Pericardium fibroblast (primary cell): ENCODE results near the gene NFIX. TPM values are rescaled to one million over a fixed set of nuclear protein-coding genes. Genes with fewer than 3 reads are reported as not detected.

Experiments
- total RNA-seq: library from RNA; depleted of rRNA; stranded (reverse); fragments of >200 nt; gene quantifications from 2 replicates; pipeline ENCODE4 v1.2.3, GENCODE V29; 2015

Gene NFIX
- 60.2 and 89.2 TPM in 2 replicates for total RNA-seq

DNA sequence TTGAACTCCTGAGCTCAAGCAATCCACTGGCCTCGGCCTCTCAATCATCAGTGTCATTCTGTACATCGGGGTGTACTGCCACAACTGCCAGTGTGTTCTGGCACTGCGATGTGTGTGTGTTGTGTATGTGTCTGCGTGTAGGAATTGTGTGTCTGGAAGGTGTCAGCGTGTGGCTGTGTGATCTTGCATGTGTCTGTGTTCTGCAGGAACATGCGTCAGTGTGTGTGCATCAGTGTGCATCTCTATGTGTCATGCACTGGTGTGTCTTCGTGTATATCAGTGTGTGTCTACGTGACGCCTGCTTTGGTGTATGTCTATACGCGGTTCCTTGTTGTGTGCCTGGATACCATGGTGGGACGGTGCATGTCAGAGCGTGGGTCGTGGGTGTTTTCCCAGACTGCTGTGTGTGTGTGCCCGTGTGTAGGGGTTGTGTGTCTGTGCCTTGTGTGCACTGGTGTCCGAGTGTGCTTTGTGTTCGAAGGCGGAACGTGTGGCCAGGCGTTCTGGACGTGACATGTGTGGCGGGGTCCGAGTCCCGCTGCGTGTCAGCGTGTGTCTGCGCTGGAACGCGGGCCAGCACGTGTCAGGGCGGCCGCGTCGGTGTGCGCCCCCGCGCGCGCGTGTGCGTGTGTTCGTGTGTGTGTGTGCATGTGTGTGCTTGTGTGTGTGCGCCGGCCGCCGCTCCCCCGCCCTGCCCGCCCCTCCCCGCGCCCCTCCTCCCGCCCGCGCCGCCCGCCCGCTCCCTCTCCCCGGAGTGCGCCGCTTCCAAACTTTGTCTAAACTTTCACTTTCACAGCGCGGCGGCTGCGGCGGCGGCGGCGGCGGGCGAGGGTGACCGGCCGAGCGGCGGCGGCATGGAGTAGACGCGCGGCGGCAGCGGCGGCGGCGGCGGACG is at the start of gene NFIX:
TSS of gene NFIX (plus strand) at position 775 of the 895 bp plus-strand sequence. CDS start 363 bp downstream, outside the sequence.

DNA sequence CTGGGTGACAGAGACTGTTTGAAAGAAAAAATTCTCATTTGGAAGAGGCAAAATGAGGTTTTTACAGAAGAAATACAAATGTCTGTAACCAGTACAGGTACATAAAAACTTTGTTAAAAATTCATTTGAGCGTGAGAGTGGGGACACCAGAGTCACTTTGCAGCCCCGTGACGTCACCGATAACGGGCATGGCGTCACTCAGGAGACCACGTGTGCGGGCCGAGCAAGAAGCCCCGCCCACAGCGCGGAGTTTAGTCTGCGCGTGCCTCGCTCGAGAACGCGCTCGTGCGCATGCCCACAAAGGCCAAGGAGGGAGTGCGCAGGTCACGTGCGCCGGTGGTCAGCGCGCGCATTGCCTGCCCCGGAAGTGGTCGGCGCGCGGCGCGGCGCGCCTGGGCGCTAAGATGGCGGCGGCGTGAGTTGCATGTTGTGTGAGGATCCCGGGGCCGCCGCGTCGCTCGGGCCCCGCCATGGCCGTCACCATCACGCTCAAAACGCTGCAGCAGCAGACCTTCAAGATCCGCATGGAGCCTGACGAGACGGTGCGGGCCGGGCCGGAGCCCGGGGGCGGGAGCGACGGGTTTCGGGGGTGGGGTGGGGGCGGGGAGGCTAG is 49.7 kb upstream of the NFIX start, which contains the start of gene RAD23A:
TSS of gene RAD23A (plus strand) at position 384 of the 613 bp plus-strand sequence. CDS start at position 471, 87 bp downstream.

DNA sequence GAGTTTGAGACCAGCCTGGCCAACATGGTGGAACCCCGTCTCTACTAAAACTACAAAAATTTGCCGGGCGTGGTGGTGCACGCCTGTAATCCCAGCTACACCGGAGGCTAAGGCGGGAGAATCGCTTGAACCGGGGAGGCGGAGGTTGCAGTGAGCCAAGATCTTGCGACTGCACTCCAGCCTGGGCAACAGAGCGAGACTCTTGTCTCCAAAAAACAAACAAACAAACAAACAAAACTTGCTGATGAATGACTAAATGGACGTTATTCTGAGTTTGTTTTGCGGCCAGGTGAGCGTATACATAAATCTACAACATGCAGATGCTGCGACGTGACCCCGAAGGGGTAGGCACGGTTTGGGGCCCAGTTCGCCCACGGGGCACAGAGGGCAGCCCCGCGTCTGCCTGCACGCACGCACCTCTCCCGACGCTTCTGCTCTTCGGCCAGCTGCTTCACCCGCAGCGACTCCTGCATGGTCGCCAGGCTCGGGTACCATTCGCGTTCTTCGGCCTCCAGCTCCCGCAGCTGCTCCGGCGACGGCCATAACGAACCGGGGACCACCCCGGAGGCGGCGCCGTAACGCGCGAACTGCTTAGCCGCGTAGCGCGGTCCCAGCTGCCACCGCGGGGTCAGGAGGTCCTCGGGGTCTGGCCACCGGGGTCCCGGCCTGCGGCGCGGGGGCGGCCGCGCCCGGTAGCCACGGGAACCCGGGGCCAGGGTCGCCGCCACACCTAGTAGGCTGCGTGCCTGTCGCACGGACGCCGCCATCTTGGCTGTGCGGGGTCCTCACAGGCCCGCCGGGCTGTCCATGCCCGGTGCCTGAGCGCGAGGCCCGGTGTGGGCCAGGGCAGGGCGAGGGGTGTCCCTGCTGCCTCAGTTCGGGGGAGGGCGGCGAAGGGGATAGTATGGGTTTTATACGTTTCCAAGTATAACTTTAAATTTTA is 38.6 kb upstream of the NFIX start, which contains the start of gene GADD45GIP1:
TSS of gene GADD45GIP1 (minus strand) at position 778 of the 943 bp plus-strand sequence. CDS start at position 767, 11 bp downstream.

DNA sequence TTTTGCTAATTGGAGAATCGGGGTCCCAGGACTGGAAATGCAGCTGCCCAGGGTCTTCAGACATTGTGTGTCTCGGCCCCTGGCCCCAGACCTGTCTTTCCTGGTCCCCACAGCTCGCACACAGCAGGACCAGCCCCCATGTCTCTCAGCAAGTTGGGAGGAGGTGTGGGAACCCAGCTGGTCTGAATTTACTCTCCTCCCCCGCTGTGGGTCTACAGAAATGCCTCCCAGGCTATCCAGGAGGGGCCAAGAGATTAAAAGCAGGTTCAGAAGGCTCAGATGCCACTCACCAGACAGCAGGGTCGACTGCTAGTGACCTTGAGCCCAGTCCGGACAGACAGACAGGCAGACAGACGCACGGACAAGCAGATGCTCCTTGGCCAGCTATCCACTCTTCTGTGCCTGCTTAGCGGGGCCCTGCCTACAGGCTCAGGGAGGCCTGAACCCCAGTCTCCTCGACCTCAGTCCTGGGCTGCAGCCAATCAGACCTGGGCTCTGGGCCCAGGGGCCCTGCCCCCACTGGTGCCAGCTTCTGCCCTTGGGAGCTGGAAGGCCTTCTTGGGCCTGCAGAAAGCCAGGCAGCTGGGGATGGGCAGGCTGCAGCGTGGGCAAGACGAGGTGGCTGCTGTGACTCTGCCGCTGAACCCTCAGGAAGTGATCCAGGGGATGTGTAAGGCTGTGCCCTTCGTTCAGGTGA is 25.8 kb upstream of the NFIX start, which contains the start of gene DAND5:
TSS of gene DAND5 (plus strand) at position 285 of the 697 bp plus-strand sequence. CDS start at position 370, 85 bp downstream.

DNA sequence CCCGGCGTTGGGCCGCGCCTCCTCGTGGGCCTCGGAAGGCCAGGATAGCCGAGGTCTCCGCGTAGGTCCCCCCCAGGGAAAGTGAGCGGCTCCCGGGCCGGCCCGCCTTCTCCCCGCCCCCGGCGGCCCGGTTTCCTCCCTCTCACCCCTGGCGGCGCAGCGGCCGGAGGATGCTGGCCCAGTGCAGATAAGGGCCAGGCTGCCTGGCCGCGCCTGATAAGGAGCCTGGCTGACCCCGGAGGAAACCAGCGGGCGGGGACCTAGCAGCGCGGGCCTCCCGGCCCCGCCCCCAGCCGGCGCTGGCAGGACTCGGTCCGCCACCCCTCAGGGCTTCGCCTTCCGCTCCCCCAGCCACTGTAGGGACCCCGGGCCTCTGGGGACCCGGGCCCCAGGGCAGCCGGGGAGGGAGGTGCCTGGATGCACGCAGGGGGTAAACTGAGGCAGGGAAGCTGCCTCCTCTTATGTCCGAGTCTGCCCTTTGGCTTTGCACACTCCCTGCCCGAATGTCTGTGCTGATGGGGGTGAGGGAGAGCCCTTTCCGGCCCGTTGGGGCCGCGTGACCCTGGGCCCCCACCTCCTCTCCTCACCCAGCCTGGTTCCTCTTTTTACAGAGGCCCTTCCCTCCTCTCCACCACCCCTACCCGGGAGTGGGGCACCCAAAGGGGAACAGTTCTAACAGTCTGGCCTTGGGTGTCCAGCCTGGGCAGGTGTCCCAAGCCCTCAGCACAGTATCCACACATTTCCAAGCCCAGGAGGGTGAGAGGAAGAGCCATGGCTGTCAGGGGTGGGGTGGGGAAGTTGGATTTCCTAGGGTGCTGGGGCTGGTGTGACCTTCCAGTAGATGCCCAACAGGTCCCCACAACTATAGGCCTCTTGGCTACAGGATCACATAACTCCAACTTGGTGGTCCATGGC is 107.6 kb downstream of the NFIX start, which contains the start of gene LYL1:
TSS of gene LYL1 (minus strand) at position 193 of the 915 bp plus-strand sequence. CDS start 1,687 bp downstream, outside the sequence.

DNA sequence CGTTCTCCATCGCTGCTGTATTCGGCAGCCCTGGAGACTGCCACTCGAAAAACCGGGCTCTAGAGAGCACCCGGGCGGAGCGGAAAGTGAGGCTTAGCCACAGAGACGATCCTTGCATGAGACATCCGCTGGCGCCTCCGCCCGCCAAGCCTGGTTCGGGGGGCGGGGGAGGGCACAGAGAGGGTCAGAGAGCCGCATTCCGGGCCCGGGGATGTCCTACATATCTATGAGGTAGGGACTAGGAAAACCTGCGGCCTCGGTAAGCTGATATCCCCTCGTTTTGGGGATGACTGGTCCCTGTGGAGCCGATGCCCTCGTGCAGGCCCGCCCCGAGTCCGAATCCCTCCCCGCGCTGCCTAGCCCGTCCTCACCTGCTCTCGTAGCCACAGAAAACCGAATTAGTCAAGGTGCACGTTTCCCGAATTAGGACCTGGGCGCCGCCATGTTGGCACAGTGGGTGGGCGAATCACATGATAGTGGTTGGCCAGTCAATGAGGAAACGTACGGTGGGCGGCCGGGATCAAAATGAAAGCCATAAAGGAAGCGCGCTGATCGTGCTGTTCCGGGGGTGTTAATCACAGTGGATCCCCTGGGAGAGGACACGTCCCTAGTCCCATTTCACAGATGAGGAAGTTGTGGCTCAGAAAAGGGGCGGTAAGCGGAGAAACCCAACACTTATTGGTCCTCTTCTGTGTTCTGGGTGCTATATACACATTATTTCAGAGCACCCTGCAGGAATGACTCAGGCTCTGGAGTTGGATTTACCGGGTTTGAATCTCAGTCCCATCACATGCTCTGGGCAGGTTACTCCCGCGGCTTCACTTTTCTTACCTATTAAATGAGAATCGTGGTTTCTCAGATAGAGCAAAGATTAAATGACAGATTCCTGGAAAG is 121.3 kb downstream of the NFIX start, which contains the start of gene TRMT1:
TSS of gene TRMT1 (minus strand) at position 459 of the 894 bp plus-strand sequence. CDS start at position 118, 341 bp downstream.

DNA sequence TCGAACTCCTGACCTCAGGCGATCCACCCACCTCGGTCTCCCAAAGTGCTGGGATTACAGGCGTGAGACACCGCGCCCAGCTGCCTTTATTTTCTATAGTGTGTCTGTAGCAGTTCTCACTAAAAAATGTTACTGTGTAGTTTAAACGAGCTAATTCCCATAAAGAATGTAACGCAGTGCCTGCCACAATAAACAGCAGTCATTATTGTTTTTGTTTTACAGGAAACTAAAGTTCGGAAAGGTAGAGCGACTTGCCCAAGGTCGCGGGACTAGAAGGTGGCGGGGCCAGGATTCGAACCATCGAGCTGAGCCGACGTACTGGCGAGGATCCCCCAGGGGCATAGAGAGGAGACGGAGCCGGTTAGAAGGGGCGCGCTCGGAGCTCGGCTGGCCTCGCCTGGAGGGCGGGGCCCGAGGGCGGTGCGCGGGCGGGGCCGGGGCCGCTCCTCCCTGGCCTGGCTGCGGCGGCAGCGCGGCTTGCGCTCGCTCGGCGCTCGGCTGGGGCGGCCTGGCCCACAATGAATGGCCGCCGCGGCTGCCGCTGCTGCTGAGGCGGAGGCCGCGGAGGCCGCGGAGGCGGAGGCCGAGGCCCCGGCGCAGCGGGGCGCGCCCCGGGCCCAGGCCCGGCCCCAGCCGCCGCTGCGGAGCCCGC is 122.6 kb downstream of the NFIX start, which contains the start of gene NACC1:
TSS of gene NACC1 (plus strand) at position 493 of the 652 bp plus-strand sequence. CDS start 16,944 bp downstream, outside the sequence.

Other genes starting within 250 kb of the NFIX start
- under 0.01 TPM in 1 of 2 replicates, not detected in the other for gene BEST2, start 243.7 kb upstream of the NFIX start, total RNA-seq
- 11.7 and 16.1 TPM in 2 replicates for gene HOOK2, start 219.9 kb upstream of the NFIX start, total RNA-seq
- 334 and 352 TPM in 2 replicates for gene JUNB, start 204.0 kb upstream of the NFIX start, total RNA-seq
- gene PRDX2, start 193.7 kb upstream of the NFIX start, total RNA-seq = 184 and 198 TPM in 2 replicates
- not detected in 2 replicates for gene THSD8, start 193.4 kb upstream of the NFIX start, total RNA-seq
- gene RNASEH2A, start 188.9 kb upstream of the NFIX start, total RNA-seq = 7.7 and 9.2 TPM in 2 replicates
- gene RTBDN, start 160.9 kb upstream of the NFIX start, total RNA-seq = 0.43 TPM in 1 of 2 replicates, not detected in the other
- gene MAST1, start 157.0 kb upstream of the NFIX start, total RNA-seq = 0.12 and 1.0 TPM in 2 replicates
- 42.4 and 52.9 TPM in 2 replicates for gene DNASE2, start 114.0 kb upstream of the NFIX start, total RNA-seq
- not detected in 2 replicates for gene KLF1, start 108.3 kb upstream of the NFIX start, total RNA-seq
- 21.3 and 30.9 TPM in 2 replicates for gene GCDH, start 104.3 kb upstream of the NFIX start, total RNA-seq
- not detected in 2 replicates for gene SYCE2, start 76.2 kb upstream of the NFIX start, total RNA-seq
- gene FARSA, start 61.8 kb upstream of the NFIX start, total RNA-seq = 42.8 and 50.0 TPM in 2 replicates
- 809 and 1,214 TPM in 2 replicates for gene CALR, start 56.9 kb upstream of the NFIX start, total RNA-seq
- gene RAD23A, start 49.6 kb upstream of the NFIX start, total RNA-seq = 60.3 and 70.8 TPM in 2 replicates
- 47.1 and 57.1 TPM in 2 replicates for gene GADD45GIP1, start 38.3 kb upstream of the NFIX start, total RNA-seq
- gene DAND5, start 25.9 kb upstream of the NFIX start, total RNA-seq = not detected in 2 replicates
- gene LYL1, start 107.4 kb downstream of the NFIX start, total RNA-seq = 5.8 and 6.1 TPM in 2 replicates
- gene TRMT1, start 121.3 kb downstream of the NFIX start, total RNA-seq = 23.3 and 38.0 TPM in 2 replicates
- gene NACC1, start 122.8 kb downstream of the NFIX start, total RNA-seq = 37.4 and 49.7 TPM in 2 replicates
- 54.9 and 59.7 TPM in 2 replicates for gene STX10, start 154.9 kb downstream of the NFIX start, total RNA-seq
- 107 and 135 TPM in 2 replicates for gene IER2, start 154.9 kb downstream of the NFIX start, total RNA-seq